ENCODE data around the gene KMT5C. TPM values are rescaled to one million over a fixed set of nuclear protein-coding genes. Genes with fewer than 3 reads are reported as not detected.
A peak's percentile ranks its signal among the peaks of the same experiment; 100 is the strongest.

Gene KMT5C
- total and polyA plus RNA-seq, 3 experiments from 2014 or later, result 1.6 to 15.0 (median 14.6) TPM

DNA sequence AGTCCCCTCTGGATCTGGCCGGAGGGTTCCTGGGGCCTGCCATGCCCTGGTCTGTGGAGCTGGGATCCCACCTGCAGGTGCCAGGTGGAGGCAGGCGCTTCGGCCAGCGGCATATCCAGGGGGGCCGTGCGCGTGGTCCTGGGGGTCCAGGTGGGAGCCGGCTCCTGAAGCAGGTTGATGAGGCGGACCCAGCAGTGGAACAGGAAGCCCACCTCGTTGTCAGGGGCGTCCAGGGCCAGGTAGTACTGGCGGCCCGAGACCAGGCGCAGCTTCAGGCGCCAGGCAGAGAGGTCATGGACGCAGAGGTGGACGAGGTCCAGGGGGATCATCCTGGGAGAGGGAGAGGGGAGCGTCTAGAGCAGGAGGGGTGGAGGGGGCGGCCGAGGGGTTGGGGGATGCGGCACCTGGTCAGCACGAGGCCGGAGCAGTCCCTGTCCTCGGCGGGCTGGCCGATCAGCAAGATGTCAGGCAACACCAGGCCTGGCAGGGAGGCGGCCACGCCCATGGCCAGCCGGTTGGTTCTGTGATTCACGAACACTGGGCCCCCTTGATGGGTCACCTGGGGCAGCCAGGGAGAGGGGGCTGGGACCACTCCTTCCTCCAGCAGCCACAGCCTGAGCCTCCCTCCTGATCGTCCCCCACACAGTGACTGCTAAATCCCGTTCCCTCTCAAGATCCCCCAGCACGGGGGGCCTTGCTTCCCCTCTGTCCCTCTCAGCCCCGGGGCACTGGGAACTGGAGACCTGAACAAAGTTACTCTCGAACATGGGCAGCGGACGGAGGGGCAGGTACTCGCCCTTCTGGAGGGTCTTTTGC is 22.7 kb downstream of the KMT5C start:
- ChIA-PET CTCF (no interaction called here), POLR2A (no interaction called here)
- DNase-seq, result no peak
- H3K4me3 ChIP-seq (ENCODE audit: low read length), result no peak overlapping the region
- Mint-ChIP-seq H3K9me3 (no peaks in the 10 kb centered on the region), H3K27ac (no peak overlapping the region), H3K27me3 (peaks cover 0 to 14% of the 10 kb centered on the region in 2 donors), H3K4me3 (no peak overlapping the region), H3K4me1 (no peaks in the 10 kb centered on the region), H3K36me3 (no peaks in the 10 kb centered on the region)
- no peaks in the 10 kb centered on the region for H3K4me1 ChIP-seq (ENCODE audit: insufficient read depth, low read length)
- H3K9me3 ChIP-seq (ENCODE audit: low read length), result no peaks in the 10 kb centered on the region
- no peak overlapping the region for H3K27ac ChIP-seq (ENCODE audit: low read depth, low read length)
- H3K27me3 ChIP-seq (ENCODE audit: insufficient read depth, low read length, poor library complexity, severe bottlenecking), result no peaks in the 10 kb centered on the region
- no peaks in the 10 kb centered on the region for H3K36me3 ChIP-seq (ENCODE audit: insufficient read depth, low read length)

- CTCF ChIA-PET, result no interaction called here
- H3K36me3 ChIP-seq (ENCODE audit: insufficient read depth, low read length), result no peaks in the 10 kb centered on the region
- Mint-ChIP-seq H3K4me3 (no peak within 1 kb of the TSS), H3K4me1 (no peaks in the 10 kb centered on the region), H3K27me3 (peaks cover 2 to 17% of the 10 kb centered on the region in 2 donors), H3K27ac (peak within 1 kb of the TSS in 1 of 8 donors; percentile 5), H3K36me3 (peaks cover 0 to 2% (median 0%) of the 10 kb centered on the region in 3 donors), H3K9me3 (no peaks in the 10 kb centered on the region)
- no peak within 1 kb of the TSS for H3K27ac ChIP-seq (ENCODE audit: low read depth, low read length)
- no peaks in the 10 kb centered on the region for H3K4me1 ChIP-seq (ENCODE audit: insufficient read depth, low read length)
- no peaks in the 10 kb centered on the region for H3K27me3 ChIP-seq (ENCODE audit: insufficient read depth, low read length, poor library complexity, severe bottlenecking)
- no peak for DNase-seq
- H3K4me3 ChIP-seq (ENCODE audit: low read length), result no peak within 1 kb of the TSS
- no peaks in the 10 kb centered on the region for H3K9me3 ChIP-seq (ENCODE audit: low read length)
- POLR2A ChIA-PET, result no interaction called here
Observed at GRCh38 chr19:55362990-55363716, 23.5 kb downstream of the KMT5C start, which contains the start of gene GARIN5B. GARIN5B (minus strand) TSS chr19:55363260; CDS start chr19:55363066, 194 bp downstream.

DNA sequence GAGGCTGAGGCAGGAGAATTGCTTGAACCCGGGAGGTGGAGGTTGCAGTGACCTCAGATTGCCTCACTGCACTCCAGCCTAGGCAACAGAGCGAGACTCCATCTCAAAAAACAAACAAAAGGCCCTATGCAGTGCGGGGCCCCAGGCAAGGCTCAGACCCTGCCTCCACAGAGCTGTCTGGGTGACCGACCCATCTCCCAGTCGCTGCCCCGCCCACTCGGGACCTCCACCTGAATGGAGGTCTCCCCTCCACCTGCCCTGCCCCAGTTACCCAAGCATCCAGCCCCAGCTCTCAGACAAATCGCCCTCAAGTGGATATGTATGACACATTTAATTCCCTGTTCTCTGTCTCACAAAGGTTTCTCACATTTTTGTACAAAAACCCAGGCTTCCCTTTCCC is 25.6 kb downstream of the KMT5C start:
- Histone ChIP-seq H3K36me3 (ENCODE audit: insufficient read depth, low read length) (no peaks in the 10 kb centered on the region), H3K9me3 (ENCODE audit: low read length) (no peaks in the 10 kb centered on the region), H3K4me1 (ENCODE audit: insufficient read depth, low read length) (peaks cover 6% of the 10 kb centered on the region), H3K27ac (ENCODE audit: low read depth, low read length) (no peak overlapping the region), H3K4me3 (ENCODE audit: low read length) (no peak overlapping the region), H3K27me3 (ENCODE audit: insufficient read depth, low read length, poor library complexity, severe bottlenecking) (peaks cover 5% of the 10 kb centered on the region)
- no peak overlapping the region for H3K4me3 Mint-ChIP-seq
- peaks cover 6 to 27% of the 10 kb centered on the region in 2 donors for H3K27me3 Mint-ChIP-seq
- CTCF ChIA-PET, result no interaction called here
- POLR2A ChIA-PET, result no interaction called here
- H3K36me3 Mint-ChIP-seq, result peaks cover 0 to 2% (median 0%) of the 10 kb centered on the region in 3 donors
- peaks cover 2 to 5% (median 4%) of the 10 kb centered on the region in 3 donors for H3K4me1 Mint-ChIP-seq
- H3K27ac Mint-ChIP-seq, result no peak overlapping the region
- DNase-seq, result no peak
- H3K9me3 Mint-ChIP-seq, result no peaks in the 10 kb centered on the region

DNA sequence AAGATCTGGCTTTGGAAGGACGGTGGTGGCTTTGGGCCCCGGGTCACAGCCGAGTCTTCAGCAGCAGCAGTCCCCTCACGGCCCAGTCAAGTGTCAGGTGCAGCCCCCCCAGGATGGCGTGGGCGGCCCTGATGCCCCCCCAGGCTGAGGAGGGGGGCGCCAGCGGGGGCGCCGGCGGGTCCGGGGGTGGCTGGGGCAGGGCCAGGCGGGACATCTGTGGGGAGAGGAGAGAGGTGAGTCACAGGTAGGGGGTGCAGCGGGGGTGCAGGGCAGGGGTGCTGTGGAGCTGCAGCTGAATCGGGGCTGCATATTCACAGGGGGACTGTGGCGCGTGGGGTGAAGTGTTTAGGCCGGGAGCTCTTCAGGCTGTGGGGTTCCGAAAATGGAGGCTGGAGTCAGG is 26.3 kb downstream of the KMT5C start:
- POLR2A ChIA-PET, result no interaction called here
- Histone ChIP-seq H3K36me3 (ENCODE audit: insufficient read depth, low read length) (no peaks in the 10 kb centered on the region), H3K9me3 (ENCODE audit: low read length) (no peaks in the 10 kb centered on the region), H3K27ac (ENCODE audit: low read depth, low read length) (no peak overlapping the region), H3K27me3 (ENCODE audit: insufficient read depth, low read length, poor library complexity, severe bottlenecking) (peaks cover 11% of the 10 kb centered on the region), H3K4me3 (ENCODE audit: low read length) (no peak overlapping the region), H3K4me1 (ENCODE audit: insufficient read depth, low read length) (peaks cover 6% of the 10 kb centered on the region)
- peaks cover 0 to 4% (median 0%) of the 10 kb centered on the region in 3 donors for H3K36me3 Mint-ChIP-seq
- H3K27ac Mint-ChIP-seq, result no peak overlapping the region
- CTCF ChIA-PET, result no interaction called here
- peaks cover 10 to 33% of the 10 kb centered on the region in 2 donors for H3K27me3 Mint-ChIP-seq
- DNase-seq, result no peak
- H3K4me3 Mint-ChIP-seq, result no peak overlapping the region
- peaks cover 4 to 7% (median 5%) of the 10 kb centered on the region in 3 donors for H3K4me1 Mint-ChIP-seq
- H3K9me3 Mint-ChIP-seq, result peaks cover 0 to under 1% (median 0%) of the 10 kb centered on the region in 5 donors

- peaks cover 4 to 7% (median 5%) of the 10 kb centered on the region in 3 donors for H3K4me1 Mint-ChIP-seq
- H3K4me3 ChIP-seq (ENCODE audit: low read length), result no peak overlapping the region
- peaks cover 17 to 41% of the 10 kb centered on the region in 2 donors for H3K27me3 Mint-ChIP-seq
- no peak overlapping the region for H3K27ac Mint-ChIP-seq
- POLR2A ChIA-PET, result interaction anchor here (0.6 kb wide), 1 partner anchor 47 kb away, joined by 7 read pairs; no protein-coding TSS in a partner anchor
- no peak overlapping the region for H3K27ac ChIP-seq (ENCODE audit: low read depth, low read length)
- peaks cover 0 to 2% (median 0%) of the 10 kb centered on the region in 5 donors for H3K9me3 Mint-ChIP-seq
- no peaks in the 10 kb centered on the region for H3K9me3 ChIP-seq (ENCODE audit: low read length)
- peaks cover 15% of the 10 kb centered on the region for H3K27me3 ChIP-seq (ENCODE audit: insufficient read depth, low read length, poor library complexity, severe bottlenecking)
- H3K36me3 Mint-ChIP-seq, result peaks cover 0 to 4% (median 0%) of the 10 kb centered on the region in 3 donors
- H3K4me1 ChIP-seq (ENCODE audit: insufficient read depth, low read length), result peaks cover 6% of the 10 kb centered on the region
- no peaks in the 10 kb centered on the region for H3K36me3 ChIP-seq (ENCODE audit: insufficient read depth, low read length)
- DNase-seq, result no peak
- H3K4me3 Mint-ChIP-seq, result no peak overlapping the region
- CTCF ChIA-PET, result interaction anchor here (1.1 kb wide), 1 partner anchor 65 kb away, joined by 3 read pairs; no protein-coding TSS in a partner anchor
Observed at GRCh38 chr19:55366790-55367189, 27.1 kb downstream of the KMT5C start.

GRCh38 chr19:55368106-55368505 is 28.4 kb downstream of the KMT5C start:
- H3K9me3 ChIP-seq (ENCODE audit: low read length), result no peaks in the 10 kb centered on the region
- Mint-ChIP-seq H3K36me3 (peaks cover 0 to 4% (median 0%) of the 10 kb centered on the region in 3 donors), H3K9me3 (peaks cover 0 to 2% (median 0%) of the 10 kb centered on the region in 5 donors), H3K27me3 (peaks cover 23 to 48% of the 10 kb centered on the region in 2 donors), H3K4me3 (peak overlapping the region in 1 of 7 donors; percentile 5), H3K27ac (no peak overlapping the region), H3K4me1 (peaks cover 4 to 7% (median 5%) of the 10 kb centered on the region in 3 donors)
- DNase-seq, result no peak
- POLR2A ChIA-PET, result no interaction called here
- peaks cover 27% of the 10 kb centered on the region for H3K27me3 ChIP-seq (ENCODE audit: insufficient read depth, low read length, poor library complexity, severe bottlenecking)
- peaks cover 6% of the 10 kb centered on the region for H3K4me1 ChIP-seq (ENCODE audit: insufficient read depth, low read length)
- no peak overlapping the region for H3K27ac ChIP-seq (ENCODE audit: low read depth, low read length)
- H3K4me3 ChIP-seq (ENCODE audit: low read length), result no peak overlapping the region
- CTCF ChIA-PET, result interaction anchor here (1.1 kb wide), 1 partner anchor 75 kb away, joined by 3 read pairs; no protein-coding TSS in a partner anchor
- H3K36me3 ChIP-seq (ENCODE audit: insufficient read depth, low read length), result no peaks in the 10 kb centered on the region

- no peak overlapping the region for H3K27ac Mint-ChIP-seq
Observed at GRCh38 chr19:55368701-55369563, 29.3 kb downstream of the KMT5C start.

More at GRCh38 chr19:55368701-55369563, 29.3 kb downstream of the KMT5C start:
- Mint-ChIP-seq H3K9me3 (peaks cover 0 to 2% (median 0%) of the 10 kb centered on the region in 5 donors), H3K4me1 (peaks cover 7 to 12% (median 8%) of the 10 kb centered on the region in 3 donors), H3K27me3 (peaks cover 27 to 53% of the 10 kb centered on the region in 2 donors), H3K36me3 (peaks cover 0 to 4% (median 0%) of the 10 kb centered on the region in 3 donors), H3K4me3 (peak overlapping the region in 2 of 7 donors; percentile 5 to 54)
- CTCF ChIA-PET, result interaction anchor here (1.1 kb wide), 1 partner anchor 76 kb away, joined by 3 read pairs; no protein-coding TSS in a partner anchor
- H3K27ac ChIP-seq (ENCODE audit: low read depth, low read length), result no peak overlapping the region
- H3K36me3 ChIP-seq (ENCODE audit: insufficient read depth, low read length), result no peaks in the 10 kb centered on the region
- POLR2A ChIA-PET, result interaction anchor here (0.6 kb wide), 1 partner anchor 101 kb away, joined by 5 read pairs; no protein-coding TSS in a partner anchor
- no peak overlapping the region for H3K4me3 ChIP-seq (ENCODE audit: low read length)
- H3K9me3 ChIP-seq (ENCODE audit: low read length), result no peaks in the 10 kb centered on the region
- DNase-seq, result peak in 1 of 5 donors; percentile 21
- H3K27me3 ChIP-seq (ENCODE audit: insufficient read depth, low read length, poor library complexity, severe bottlenecking), result peaks cover 27% of the 10 kb centered on the region
- peaks cover 6% of the 10 kb centered on the region for H3K4me1 ChIP-seq (ENCODE audit: insufficient read depth, low read length)
